K562 (cell line): ENCODE measurements around the gene FZD1. TPM values are rescaled to one million over a fixed set of nuclear protein-coding genes. Genes with fewer than 3 reads are reported as not detected.

Experiments
- POLR2H ChIP-seq: IDR thresholded peaks from 2 replicates; pipeline ENCODE4 v1.6.1; 2016; ENCODE audit warnings: missing genetic modification characterization, low read depth, mild to moderate bottlenecking, control low read depth, missing compliant biosample characterization, moderate library complexity
- REST ChIP-seq, 2 experiments: fragments of 450-650 bp; formaldehyde crosslinking in 1 of 2; IDR thresholded peaks; 2 replicates each; pipeline versions ENCODE4 v1.4.0 to v1.6.1; 2014 to 2020; ENCODE audit warnings: mild to moderate bottlenecking in 2 of 2, borderline replicate concordance in 1 of 2, low read depth in 1 of 2
- SFPQ ChIP-seq: fragments of 200-400 bp; formaldehyde crosslinking; IDR thresholded peaks from 2 replicates; pipeline ENCODE4 v1.6.1; 2017; ENCODE audit warnings: mild to moderate bottlenecking, low read depth, low read length, moderate library complexity
- STAT5B ChIP-seq: fragments of 250-450 bp; sonication (Bioruptor Pico); IDR thresholded peaks from 2 replicates; pipeline ENCODE4 v1.8.0; 2021; ENCODE audit warnings: mild to moderate bottlenecking, inconsistent platforms
- WHSC1 ChIP-seq: IDR thresholded peaks from one replicate; pipeline ENCODE4 v1.6.1; 2012; ENCODE audit warnings: low read length, control low read depth, inconsistent platforms
- polyA plus RNA-seq, 8 experiments: library from polyadenylated mRNA; depleted of rRNA in 4 of 8; stranded (reverse) in 5 of 8; unstranded in 3 of 8; fragments of >200 nt; fragmentation: Nextera tagmentation in 2 of 8; fragmentation: Illumina TruSeq in 1 of 8; extraction: Ambion mirVana in 2 of 8; extraction: Trizol in 1 of 8; gene quantifications; 2 replicates each; pipeline versions ENCODE4 v1.2.1 to v1.2.3, GENCODE V29; 2011 to 2014; ENCODE audit warnings: inconsistent platforms in 1 of 8, missing spikeins in 1 of 8
- total RNA-seq, 7 experiments: library from RNA; depleted of rRNA in 6 of 7; stranded (reverse); fragments of >200 nt in 6 of 7; fragmentation: Illumina TruSeq in 2 of 7; extraction: Trizol in 2 of 7; gene quantifications; 2 replicates each; pipeline versions ENCODE4 v1.2.1 to v1.2.3, GENCODE V29; 2011 to 2021; ENCODE audit warnings: low replicate concordance in 1 of 7

The FZD1 gene
- total and polyA plus RNA-seq, 9 of the 15 experiments (the other 6 are each of a cell fraction or from before 2014, with no cell fraction given): 0.25 to 5.1 (median 1.8) TPM

GRCh38 chr7:91306266-91306665 is 42.0 kb downstream of the FZD1 start (continued):
- no peak for TF ChIP-seq STAT5B (CRISPR knock-in tag)
- no peak for TF ChIP-seq WHSC1
- no peak for TF ChIP-seq SFPQ
- no peak for TF ChIP-seq POLR2H (tag)
- no peak for TF ChIP-seq REST (IDR thresholded peaks at IDR 0.05; ENCODE audit: borderline replicate concordance)
- TF ChIP-seq REST (CRISPR knock-in tag; IDR thresholded peaks at IDR 0.05; ENCODE audit: low read depth): no peak
